Brain pericyte (primary cell): ENCODE measurements around the gene SH3BP4.

ENCODE experiments used
- DNase-seq: peaks from one replicate; pipeline ENCODE4 v3.0.0-alpha.2; 2012; ENCODE audit warnings: low read depth, low spot score

The SH3BP4 gene

DNA sequence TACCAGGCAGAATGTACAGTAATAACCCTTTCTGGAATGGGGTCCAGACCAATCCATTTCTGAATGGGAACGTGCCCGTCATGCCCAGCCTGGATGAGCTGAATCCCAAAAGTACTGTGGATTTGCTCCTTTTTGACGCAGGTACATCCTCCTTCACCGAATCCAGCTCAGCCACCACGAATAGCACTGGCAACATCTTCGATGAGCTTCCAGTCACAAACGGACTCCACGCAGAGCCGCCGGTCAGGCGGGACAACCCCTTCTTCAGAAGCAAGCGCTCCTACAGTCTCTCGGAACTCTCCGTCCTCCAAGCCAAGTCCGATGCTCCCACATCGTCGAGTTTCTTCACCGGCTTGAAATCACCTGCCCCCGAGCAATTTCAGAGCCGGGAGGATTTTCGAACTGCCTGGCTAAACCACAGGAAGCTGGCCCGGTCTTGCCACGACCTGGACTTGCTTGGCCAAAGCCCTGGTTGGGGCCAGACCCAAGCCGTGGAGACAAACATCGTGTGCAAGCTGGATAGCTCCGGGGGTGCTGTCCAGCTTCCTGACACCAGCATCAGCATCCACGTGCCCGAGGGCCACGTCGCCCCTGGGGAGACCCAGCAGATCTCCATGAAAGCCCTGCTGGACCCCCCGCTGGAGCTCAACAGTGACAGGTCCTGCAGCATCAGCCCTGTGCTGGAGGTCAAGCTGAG is 89.6 kb downstream of the SH3BP4 start:
- DNase-seq = no peak

DNA sequence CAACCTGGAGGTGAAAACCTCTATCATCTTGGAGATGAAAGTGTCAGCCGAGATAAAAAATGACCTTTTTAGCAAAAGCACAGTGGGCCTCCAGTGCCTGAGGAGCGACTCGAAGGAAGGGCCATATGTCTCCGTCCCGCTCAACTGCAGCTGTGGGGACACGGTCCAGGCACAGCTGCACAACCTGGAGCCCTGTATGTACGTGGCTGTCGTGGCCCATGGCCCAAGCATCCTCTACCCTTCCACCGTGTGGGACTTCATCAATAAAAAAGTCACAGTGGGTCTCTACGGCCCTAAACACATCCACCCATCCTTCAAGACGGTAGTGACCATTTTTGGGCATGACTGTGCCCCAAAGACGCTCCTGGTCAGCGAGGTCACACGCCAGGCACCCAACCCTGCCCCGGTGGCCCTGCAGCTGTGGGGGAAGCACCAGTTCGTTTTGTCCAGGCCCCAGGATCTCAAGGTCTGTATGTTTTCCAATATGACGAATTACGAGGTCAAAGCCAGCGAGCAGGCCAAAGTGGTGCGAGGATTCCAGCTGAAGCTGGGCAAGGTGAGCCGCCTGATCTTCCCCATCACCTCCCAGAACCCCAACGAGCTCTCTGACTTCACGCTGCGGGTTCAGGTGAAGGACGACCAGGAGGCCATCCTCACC is 90.2 kb downstream of the SH3BP4 start:
- DNase-seq = no peak

DNA sequence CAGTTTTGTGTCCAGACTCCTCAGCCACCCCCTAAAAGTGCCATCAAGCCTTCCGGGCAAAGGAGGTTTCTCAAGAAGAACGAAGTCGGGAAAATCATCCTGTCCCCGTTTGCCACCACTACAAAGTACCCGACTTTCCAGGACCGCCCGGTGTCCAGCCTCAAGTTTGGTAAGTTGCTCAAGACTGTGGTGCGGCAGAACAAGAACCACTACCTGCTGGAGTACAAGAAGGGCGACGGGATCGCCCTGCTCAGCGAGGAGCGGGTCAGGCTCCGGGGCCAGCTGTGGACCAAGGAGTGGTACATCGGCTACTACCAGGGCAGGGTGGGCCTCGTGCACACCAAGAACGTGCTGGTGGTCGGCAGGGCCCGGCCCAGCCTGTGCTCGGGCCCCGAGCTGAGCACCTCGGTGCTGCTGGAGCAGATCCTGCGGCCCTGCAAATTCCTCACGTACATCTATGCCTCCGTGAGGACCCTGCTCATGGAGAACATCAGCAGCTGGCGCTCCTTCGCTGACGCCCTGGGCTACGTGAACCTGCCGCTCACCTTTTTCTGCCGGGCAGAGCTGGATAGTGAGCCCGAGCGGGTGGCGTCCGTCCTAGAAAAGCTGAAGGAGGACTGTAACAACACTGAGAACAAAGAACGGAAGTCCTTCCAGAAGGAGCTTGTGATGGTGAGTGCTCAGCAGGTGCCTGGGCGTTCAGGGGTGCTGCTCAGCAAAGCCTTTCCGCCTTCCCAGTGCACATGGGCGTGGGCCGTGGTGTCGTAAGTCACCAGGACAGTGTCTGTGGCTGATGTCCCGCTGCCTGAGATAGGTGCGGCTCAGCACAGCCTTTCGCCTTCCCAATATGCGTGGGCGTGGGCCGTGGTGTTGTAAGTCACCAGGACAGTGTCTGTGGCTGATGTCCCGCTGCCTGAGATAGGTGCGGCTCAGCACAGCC is 91.0 kb downstream of the SH3BP4 start:
- DNase-seq = no peak

DNA sequence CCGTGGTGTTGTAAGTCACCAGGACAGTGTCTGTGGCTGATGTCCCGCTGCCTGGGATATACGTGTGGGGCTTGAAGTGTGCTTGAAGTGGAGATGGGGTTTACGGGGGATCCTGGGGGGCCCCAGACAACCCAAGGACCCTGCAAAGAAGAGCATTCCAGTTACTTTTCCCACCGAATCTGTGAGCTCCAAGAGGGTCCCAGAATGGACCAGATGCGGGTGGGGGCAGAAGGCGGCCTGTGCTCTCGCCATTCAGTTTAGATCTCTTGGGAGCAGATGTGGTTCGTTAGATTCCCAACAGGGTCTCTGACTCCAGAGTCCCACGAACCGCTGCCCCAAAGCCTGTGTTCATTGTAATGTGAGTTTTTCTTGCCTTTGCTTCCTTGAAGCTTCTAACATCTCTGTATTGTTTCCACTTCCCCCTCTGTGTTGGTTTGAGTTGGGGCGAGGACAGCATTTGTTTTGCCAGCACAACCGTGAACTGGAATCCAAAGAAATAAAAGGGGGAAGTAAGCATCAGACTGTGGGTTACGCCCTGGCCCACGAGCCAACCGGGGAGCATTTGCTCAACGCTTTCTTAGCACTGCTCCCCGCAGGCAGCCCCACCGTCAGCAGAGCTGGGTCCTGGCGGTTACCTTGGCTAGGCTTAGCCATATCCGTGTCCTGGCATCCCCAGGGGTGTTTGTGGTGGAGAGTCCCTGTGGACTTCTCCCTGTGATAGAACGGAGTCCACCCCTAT is 92.1 kb downstream of the SH3BP4 start:
- no peak for DNase-seq

DNA sequence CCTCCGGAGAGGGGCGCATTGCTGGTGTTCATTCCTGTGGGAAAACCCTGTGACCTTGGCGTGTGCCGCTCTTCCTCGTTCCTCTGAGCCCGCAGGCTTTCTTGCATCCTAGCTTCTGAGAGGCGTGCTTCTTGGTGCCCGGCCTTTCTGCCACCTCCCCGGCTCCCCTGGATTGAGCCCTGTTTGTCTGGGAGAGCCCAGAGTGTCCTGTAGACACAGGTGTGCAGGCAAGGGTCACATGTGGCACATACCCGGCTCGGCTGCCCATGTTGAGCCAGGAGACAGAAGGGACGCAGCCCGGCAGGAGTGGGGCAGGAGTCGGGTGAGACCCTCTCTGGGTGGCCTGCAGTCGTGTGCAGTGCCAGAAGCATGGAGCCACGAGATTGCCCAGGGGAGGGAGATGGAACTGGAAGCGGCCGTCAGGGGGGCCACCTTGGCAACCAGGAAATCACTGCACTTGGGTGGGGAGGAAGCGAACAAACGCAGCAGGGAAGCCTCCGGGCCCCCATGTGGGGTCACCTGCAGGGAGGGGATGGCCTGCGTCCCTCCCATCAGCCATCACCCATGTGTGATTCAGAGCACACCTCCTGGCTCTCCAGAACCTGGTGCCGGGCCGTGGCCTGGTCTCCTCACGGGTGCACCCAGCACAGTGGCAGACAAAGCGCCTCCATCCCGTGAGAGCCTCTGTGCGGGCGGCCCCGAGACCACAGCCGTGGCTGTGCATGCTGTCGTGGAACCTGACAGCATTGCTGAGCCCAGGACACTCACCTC is 92.9 kb downstream of the SH3BP4 start:
- no peak for DNase-seq

DNA sequence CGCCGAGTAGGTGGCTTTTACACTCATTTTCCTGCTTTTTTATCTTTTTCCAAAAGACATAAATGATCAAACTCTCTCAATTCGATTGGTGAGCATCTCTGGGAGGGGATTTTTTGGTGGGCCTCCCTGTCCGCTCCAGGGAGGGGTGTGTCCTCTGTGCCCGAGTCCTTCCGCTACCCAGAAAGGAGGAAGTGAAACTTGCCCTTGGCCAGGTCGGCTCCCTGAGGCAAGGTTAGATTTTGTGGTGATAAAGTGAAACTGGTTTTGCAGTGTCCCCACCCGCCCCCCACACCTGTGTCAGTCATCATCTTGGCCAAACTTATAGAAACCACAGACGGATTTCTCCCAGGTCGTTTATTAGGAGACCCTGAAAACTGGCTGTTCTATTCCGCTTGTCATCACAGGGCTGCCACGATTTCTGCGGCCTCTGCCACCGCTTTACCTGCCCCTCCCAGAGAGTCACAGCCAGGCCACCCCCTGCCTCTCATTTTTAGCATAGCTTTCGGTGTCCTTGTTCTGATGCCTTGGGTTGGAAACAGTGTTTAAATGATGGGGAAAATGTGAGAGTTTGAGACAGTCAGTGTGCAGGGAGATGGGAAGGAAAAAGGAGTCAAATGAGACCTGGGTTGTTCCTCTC is 93.6 kb downstream of the SH3BP4 start:
- DNase-seq = no peak

DNA sequence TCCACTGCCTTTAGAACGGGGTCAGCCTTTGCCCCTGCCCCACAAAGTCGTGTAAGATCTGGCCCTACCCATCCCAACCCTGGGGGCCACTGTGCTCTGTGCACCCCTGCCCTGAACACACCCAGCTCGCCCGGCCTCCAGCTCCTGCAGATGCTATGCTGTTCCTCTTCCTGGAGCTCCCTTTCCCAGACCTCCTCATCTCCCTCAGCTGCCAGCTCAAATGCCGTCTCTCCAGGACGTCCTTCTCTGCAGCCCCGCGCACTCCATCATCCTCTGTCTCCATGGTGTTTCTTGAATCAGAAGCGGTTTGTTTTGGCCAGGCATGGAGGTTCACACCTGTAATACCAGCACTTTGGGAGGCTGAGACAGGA is 94.1 kb downstream of the SH3BP4 start:
- no peak for DNase-seq

DNA sequence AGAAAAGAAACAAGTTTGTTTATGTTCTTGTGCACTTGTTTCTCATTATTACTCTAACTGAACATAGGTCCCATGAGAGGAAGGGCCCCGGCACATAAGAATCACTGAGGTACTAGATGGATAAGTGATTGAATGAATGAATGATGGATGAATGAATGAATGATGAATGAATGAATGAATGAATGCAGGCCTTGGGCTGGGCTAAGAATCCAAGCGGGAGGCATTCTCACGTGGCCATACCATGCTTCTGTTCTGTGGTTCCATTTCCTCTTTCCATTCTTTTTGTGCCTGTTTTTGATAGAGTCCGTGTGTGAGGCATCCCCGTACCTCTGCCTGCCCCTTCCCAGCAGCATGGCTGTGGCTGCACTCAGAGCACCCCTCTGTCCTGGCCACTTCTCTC is 94.8 kb downstream of the SH3BP4 start:
- DNase-seq = no peak

DNA sequence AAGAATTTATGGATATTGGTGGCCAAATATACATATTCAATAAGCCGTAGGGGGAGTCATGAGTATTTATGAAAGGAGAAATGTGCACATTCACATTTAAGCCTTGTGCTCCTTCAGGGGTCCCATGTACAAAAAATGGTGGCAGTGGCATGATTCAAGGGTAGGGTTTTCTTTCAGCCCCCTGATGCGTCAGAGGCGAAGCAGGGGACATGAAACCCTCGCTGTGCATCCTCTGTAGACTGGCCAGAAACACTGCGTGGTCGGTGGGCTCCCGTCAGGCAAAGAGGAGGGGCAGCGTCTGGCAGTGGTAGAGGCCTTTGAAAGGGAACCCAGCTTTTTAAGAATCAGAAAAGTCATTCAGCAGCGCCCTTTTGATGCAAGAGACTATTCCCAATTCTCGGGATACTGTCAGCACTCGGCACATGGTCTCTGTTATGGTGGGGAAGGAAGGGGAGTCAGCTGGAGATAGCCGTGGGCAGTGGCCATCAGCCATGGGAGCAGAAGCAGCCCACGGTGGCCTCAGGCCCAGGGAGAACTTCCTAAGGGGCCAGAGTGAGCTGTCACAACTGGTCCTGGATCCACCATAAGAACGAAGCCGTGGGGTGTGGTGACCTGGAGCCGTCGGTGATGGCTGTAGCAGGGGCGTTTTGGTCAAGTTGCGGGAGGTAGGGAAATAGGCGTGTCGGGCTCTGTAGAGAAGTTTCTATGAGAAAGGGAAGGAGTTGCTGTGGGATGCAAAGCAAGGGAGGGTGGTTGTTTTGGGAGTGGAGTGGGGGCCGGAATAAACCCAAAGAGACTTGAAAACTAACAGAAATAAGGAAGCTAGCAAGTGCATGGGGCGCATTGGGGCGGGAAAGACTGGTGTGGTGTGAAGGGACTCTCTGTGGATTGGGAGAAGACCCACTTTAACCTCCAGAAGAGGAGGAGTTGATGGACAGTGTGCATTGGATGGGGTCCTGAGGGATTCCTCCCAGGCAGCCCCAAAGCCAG is 95.6 kb downstream of the SH3BP4 start:
- no peak for DNase-seq

DNA sequence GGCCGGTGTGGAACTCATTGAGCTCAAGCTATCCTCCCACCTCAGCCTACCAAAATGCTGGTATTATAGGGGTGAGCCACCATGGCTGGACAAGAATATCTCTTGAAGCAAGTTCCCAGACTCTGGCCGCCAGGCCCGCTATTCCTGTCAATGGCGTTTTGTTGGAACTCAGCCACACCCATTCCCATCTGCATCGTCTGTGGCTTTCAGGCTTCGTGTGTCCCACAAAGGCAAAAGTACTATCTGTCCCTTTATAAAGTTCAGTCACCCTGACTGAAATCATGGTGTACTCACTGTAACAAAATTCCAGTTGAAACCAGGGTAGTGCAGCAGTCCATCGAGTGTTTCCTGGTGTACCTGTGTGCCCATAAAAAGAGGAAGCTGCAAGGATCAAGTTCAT is 96.7 kb downstream of the SH3BP4 start:
- no peak for DNase-seq

DNA sequence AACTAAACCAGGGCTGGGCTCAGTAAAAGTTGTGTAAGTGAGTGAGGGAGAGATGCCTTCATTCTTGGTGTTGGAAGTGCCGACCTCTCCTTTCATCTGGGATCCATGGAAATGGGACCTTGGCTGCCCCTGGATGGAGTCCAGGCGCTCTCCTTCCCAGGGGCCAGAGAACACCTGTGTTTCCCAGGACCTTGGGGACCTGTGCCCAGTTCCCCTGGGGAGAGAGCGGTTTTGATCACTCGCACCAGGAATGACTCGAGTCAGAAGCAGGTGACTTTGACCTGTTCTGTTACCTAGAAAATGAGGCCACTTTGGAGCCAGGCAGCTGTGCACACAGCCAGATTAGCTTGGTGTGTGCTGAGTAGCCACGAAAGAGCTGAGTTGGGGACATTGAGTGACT is 97.3 kb downstream of the SH3BP4 start:
- no peak for DNase-seq

DNA sequence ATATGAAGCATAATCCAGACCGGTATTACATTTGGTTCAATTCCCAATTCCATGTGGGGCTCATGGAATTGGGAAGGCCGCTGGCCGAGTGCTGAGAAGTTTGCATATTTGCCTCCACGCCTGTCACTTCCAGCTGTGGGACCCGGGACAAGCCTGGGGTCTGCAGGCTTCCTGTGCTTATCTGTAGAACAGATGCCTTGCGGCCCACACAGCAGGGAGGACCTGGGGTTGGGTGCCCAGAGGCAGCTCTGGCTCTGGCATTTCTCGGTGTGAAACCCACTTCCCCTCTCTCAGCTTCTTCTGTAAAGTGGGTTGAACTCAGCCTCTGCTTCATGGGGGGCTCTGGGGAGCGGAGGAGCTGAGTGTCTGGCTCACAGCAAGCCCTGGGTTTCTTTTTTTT is 97.9 kb downstream of the SH3BP4 start:
- no peak for DNase-seq

DNA sequence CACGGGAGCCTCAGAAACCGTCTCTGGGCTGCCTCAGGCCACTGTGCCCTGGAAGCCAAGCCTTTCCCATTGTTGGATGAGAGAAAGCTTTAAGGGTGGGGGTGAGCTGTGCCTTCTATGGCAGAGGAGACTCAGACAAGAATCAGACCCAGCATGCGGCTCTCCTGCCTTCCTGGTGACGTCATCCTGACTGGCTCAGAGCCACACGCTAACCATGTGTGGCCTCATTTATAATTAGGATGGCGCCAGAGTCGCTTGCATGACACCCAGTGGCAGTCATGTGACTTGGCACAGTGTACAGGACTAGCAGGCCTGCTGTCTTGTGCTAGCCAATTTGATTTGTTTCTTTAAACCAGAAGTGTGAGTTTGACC is 99.1 kb downstream of the SH3BP4 start:
- peak; percentile 60 for DNase-seq

DNA sequence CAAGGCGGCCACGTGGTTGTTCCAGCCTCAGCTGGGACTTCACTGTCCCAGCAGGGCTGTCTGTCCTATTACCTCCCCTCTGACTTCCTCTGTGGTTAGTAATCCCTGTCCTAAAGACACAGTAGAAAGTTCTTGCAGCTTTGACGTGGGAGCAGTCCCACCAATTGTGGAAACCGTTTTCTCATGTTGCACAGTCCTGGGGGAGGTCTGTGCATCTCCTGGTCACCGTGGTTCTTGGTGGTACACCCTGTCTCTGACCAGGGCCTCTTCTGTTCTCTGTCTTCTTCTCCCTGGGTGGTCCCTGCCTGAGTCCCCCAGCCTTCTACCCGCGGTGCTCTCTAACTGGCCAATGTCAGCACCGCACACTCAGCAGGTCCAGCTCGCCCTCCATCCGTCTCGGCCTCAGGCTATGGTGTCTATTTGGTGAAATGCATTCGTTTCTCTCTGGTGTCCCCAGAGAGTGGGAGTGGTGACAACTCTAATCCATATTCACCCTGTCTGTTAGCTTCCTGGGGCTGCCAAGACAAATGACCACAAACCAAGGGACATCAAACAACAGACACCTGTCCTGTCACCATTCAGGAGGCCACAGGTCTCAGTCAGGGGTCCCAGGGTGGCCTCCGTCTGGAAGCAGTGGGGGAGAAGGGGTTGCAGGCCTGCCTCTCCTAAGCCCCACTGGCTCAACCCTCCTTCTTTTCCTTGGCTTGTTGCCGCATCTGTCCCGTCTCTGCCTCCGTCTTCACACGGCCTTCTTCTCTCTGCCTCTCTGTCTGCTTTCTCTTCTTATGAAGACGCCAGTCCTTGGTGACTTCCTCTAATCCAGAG is 99.8 kb downstream of the SH3BP4 start:
- no peak for DNase-seq

DNA sequence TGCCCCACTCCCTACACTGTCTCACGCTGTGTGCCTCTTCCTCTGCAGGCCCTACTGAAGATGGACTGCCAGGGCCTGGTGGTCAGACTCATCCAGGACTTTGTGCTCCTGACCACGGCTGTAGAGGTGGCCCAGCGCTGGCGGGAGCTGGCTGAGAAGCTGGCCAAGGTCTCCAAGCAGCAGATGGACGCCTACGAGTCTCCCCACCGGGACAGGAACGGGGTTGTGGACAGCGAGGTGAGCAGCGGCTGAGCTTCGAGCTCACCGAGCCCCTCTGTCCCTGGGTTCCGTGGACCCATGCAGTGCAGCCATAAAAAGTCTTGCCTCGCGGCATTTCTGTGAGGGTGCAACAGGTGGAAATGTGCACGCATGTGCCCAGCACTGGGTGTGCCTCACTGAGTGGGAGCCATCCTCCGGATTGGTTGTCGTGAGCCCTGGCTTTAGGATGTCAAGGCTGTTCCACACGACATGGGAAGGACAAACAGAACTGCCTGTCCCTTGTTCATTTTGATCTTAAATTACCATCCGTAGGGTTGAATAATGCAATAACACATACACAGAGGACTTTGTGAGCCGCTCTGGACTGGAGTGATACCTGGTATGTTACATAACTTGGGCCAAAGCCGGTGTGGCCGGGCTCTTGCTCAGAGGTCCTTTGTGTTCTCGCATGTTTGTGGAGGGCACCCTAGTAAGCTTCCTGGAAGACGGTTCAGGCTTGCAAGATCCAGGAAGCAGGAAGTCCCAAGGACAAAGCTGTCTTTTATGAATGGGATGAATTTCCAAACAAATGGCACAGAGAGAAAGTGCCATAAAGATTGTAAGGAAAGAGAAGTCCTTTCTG is 100.9 kb downstream of the SH3BP4 start:
- no peak for DNase-seq

DNA sequence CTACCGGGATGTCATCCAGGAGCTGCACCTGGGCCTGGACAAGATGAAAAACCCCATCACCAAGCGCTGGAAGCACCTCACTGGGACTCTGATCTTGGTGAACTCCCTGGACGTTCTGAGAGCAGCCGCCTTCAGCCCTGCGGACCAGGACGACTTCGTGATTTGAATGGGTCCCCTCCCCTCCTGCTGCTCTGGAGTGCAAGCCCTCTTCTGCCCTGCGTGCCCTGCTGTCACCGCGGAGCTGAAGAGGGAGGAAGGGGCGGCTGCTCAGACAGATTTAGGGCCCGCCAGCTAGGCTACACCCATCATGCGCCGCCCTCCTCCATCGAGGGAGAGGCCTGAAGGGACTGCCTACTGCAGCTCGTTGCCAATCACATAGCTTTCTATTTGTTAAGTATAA is 101.8 kb downstream of the SH3BP4 start:
- DNase-seq = no peak

DNA sequence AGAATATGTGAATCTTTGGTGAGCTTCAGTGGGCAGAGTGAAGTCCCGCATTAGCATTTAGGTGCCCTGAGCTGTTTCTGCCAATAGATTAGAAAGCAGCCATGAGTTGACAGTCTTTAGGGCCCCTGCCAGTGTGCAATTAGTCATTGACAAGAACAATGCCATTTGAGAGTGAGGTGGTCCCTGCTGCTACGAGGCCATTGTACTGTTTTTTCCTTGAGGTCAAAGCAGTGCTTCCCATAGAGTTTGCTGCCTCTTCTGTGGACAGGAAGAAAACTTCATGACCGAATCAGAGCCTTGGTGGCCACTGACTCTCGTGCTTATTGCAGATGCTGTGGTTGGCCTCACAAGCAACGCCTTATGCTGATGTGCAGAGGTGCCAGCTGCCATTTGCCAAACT is 102.7 kb downstream of the SH3BP4 start:
- no peak for DNase-seq

DNA sequence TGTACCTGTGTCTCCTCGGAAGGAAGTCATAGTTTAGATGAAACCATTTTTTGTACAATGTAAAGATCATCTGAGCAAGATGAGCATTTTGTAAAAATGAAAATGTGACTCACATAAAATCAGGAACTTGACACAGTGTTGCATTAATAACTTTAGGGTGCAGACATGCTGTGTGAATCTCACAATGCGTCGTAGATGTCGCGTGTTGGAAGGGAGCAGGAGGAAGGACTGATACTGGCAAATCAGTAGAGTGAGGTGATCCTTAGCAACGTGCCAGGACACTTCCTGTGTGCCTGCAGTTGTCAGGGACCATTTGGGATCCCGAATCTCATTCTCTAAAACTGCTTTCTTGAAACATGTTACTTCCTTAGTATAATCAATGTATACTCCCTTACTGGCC is 103.1 kb downstream of the SH3BP4 start:
- no peak for DNase-seq
